HG03135 (cell line): ENCODE data around the gene LYPD8.

Source experiments
- ATAC-seq: cut with Tn5 transposase; IDR thresholded peaks from one replicate; pipeline ENCODE4 v1.9.1; 2021; ENCODE audit warnings: mild to moderate bottlenecking, moderate library complexity; ENCODE audit not compliant: unreplicated experiment

LYPD8 gene

DNA sequence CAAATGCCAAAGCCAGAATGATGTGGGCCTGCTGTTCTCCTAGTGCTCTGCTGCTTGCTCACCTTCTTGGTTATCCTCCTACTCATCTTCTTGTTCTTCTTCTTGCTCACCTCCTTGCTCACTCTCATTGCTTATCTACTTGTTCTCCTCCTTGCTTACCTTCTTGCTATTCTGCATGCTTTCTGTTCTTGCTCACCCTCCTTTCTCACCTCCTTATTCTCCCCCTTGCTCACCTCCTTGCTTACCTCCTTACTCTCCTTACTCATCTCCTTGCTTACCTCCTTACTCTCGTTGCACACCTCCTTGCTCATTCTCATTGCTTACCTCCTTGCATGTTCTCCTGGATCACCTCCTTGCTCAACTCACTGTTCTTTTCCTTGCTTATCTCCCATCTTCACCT is 52.8 kb downstream of the LYPD8 start, which contains the start of gene OR14I1:
Gene OR14I1 (minus strand): TSS at position 53 of the 400 bp plus-strand sequence.
- ATAC-seq, result no peak

DNA sequence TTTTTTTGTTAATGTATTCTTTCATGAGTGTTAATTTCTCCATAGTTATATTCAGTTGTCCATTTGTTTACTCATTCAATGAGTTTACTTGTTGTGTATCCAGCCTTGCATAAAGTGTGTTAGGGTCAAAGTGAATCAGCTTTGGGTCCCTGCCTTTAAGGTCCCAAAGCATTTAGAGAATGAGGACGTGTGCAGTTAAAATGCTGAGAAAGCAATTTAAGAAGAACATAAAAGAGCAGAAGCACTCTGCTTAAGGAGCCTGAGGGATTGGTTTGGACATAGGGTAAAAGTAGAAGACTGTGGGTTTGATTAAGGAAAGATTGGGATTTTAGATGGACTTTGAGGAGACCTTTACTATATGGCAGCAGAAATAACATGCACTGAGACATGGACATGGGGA is 56.5 kb downstream of the LYPD8 start:
- no peak for ATAC-seq

DNA sequence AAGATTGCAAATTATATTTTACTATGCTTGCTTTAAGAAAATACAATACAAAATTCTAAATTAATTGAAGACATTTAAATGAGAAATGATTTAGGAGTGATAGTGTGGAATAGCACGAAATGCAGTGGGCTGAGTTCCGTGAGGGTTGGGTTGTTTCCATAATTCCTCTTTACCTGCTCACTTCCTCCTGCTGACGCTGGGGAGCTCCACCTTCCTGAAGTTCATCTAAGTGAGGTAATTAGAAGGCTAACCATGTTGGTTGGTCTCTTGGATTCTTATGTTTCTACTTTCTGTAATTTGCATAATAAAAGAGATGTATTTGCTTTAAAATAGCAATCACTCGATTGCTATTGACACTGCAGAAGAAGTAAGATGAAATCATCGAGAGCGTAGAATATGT is 57.7 kb downstream of the LYPD8 start:
- no peak for ATAC-seq

DNA sequence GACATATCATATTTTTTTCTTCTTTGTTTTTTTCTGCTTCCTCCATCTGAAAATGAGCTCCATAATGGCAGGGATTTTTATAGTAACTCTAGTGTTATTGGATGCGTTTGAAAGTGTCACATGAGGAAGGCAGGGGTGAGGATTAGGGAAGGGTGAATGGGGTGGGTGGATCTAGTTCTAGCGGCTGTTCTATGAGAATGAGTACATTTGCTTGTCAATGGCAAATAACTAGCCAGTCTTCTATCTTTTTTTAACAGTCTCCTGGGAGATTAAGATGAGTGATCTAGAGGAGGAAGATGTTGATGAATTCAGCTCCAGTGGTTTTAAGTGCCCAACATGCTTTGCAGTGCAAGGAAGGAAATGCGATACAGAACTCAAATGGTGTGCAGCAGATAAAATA is 58.8 kb downstream of the LYPD8 start:
- ATAC-seq, result no peak

DNA sequence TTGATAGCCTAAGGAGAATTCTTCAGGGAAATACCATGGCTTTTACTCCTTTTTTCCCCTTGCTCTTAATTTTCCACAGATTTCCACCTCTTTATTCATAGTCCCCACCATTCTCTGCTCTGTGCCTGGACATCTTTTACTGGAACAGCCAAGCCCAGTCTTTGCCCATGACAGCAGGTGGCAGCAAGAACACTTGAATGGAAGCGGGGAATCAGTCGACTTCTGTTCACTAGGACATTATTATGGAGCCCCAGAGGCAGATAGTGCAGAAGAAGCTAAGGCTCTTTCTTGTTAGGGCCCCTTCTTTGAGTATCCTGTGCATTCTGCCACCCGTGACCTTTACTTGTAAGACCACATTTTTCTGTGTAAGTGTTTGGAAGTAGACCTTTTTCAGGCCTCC is 59.3 kb downstream of the LYPD8 start:
- no peak for ATAC-seq

DNA sequence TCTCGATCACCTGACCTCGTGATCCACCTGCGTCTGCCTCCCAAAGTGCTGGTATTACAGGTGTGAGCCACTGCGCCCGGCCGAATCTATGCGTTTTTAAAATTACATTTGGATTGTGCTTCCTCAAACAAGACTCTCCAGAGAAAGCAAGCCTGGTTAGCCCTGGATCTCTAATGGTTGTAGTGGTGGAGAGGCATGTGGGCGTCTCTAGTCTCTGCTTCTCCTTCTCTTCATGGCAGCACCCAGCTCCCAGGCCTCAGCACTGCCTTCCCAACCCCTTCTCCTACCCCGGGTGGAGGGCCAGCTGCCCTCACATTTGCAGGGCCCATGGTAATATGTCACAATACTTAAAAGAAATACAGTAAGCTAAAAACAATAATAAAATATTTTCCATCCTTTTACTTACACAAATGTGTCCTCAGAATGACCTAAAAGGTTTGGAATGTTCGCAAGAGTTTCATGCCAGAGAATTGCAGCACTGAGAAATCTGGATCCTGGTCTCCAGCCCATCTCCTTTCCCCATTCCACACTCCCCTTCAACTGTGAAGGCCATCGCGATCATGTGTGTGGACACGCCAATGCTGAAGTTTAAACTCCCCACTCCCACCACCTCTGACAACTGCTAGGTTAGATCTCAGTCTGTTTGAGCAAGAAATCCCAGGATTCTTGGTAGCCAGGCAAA is 60.0 kb downstream of the LYPD8 start:
- ATAC-seq, result no peak

DNA sequence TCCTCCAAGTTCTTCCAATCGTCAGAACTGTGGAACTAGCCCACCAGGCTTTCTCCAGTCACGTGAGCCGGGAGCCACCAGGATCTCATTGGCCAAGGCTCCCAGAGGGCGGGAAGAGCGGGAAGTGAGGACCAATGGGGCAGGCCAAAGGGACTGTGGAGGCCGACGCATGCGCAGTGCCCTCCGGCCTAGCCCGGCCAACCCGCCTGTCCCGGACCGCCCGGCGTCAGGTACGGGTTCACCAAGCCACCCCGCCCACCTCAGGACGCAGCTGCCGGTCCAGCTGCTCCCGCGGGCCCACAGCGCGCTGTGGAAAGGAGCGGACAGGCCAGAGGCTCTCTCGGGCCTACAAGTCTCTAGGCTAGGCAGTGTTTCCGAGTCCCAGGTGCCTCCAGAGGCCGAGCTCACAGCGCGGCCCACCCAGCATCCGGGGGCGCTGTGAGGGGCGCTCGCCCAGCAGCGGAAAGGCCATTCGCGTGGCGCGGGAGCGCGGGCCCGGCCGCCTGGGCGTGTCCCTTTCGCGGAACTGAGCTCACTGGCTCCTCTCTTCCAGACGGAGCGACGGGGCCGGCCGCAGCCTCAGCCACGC is 63.9 kb downstream of the LYPD8 start:
- no peak for ATAC-seq
